ENCODE results near the gene SLC6A11. TPM values are rescaled to one million over a fixed set of nuclear protein-coding genes. Genes with fewer than 3 reads are reported as not detected.

The SLC6A11 gene
- polyA plus RNA-seq, 2 of the 4 experiments (the other 2 are of a cell fraction) = 0.03 TPM

DNA sequence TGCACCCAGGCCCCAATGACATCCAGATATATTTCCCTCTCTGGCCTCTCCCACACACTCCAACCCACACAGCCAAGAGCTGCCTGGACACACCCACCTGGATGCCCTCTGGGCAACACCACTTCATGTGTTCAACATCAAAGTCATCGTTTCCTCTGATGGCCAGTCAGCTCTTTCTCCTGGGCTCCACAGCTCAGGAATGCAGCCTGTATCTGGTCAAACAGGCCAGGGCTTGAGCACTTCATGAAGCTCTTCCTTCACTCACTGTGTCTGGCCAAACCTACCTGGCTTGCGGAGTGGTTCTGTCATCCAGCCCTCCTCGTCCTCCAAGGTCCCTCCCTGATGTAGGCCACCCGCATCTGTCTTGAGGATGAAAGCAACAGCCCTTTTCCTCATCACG is 35.8 kb upstream of the SLC6A11 start:
- CTCF ChIA-PET = interaction anchor here (1.0 to 3.5 kb wide), 3 partner anchors 10 to 280 kb away, joined by 3 to 18 read pairs (median 7); no protein-coding TSS in a partner anchor
- no peak for DNase-seq (ENCODE audit: low read depth in 1 of 2, low spot score in 1 of 2)
- no peak for FAIRE-seq
- Histone ChIP-seq H3K27ac (no peak overlapping the region), H3K9me3 (no peaks in the 10 kb centered on the region), H3K4me3 (no peak overlapping the region), H3K4me2 (no peak overlapping the region), H3K4me1 (no peaks in the 10 kb centered on the region)
- WGBS (ENCODE audit: missing lambda C conversion rate) = 35% methylated on average over 5 of the region's 5 CpGs
- TF ChIP-seq ZFP36 (IDR thresholded peaks at IDR 0.05; ENCODE audit: borderline replicate concordance, partially characterized antibody) (no peak), NPAS2 (CRISPR knock-in tag; IDR thresholded peaks at IDR 0.05; ENCODE audit: borderline replicate concordance) (no peak), ZC3H11A (IDR thresholded peaks at IDR 0.05) (no peak), GATA3 (IDR thresholded peaks at IDR 0.05; ENCODE audit: borderline replicate concordance) (no peak), FOSL2 (IDR thresholded peaks at IDR 0.05) (no peak), FOSL2 (CRISPR knock-in tag; IDR thresholded peaks at IDR 0.05) (no peak)
- POLR2A ChIA-PET = no interaction called here
- ATAC-seq = no peak

- H3K4me3 ChIP-seq = no peak overlapping the region
- WGBS (ENCODE audit: missing lambda C conversion rate) = 15% methylated on average over 7 of the region's 7 CpGs
- H3K9me3 ChIP-seq = no peaks in the 10 kb centered on the region
- no peak for TF ChIP-seq BHLHE40 (IDR thresholded peaks at IDR 0.05; ENCODE audit: low read depth, low read length)
- no peaks in the 10 kb centered on the region for H3K4me1 ChIP-seq
- ChIA-PET CTCF (interaction anchor here (1.0 to 3.5 kb wide), 2 partner anchors 22 to 279 kb away, joined by 3 to 18 read pairs; no protein-coding TSS in a partner anchor), POLR2A (no interaction called here)
- FAIRE-seq (no peak), DNase-seq (ENCODE audit: low read depth in 1 of 2, low spot score in 1 of 2) (no peak), ATAC-seq (no peak)
- no peak overlapping the region for H3K27ac ChIP-seq
- no peak overlapping the region for H3K4me2 ChIP-seq
Observed at GRCh38 chr3:10780922-10781321, 35.1 kb upstream of the SLC6A11 start.

- no peak for FAIRE-seq
- Histone ChIP-seq H3K27ac (no peak overlapping the region), H3K4me2 (no peak overlapping the region), H3K4me3 (no peak overlapping the region), H3K9me3 (no peaks in the 10 kb centered on the region), H3K4me1 (no peaks in the 10 kb centered on the region)
- TF ChIP-seq USF2 (IDR thresholded peaks at IDR 0.05) (no peak), MAFK (IDR thresholded peaks at IDR 0.05; ENCODE audit: partially characterized antibody) (no peak), MAX (IDR thresholded peaks at IDR 0.05) (no peak), ESRRA (IDR thresholded peaks at IDR 0.05; ENCODE audit: borderline replicate concordance, low read length) (no peak), KDM5A (IDR thresholded peaks at IDR 0.05) (no peak), HMGXB4 (CRISPR knock-in tag; IDR thresholded peaks at IDR 0.05; ENCODE audit: borderline replicate concordance) (no peak), CBX8 (IDR thresholded peaks at IDR 0.05) (no peak), PHF8 (IDR thresholded peaks at IDR 0.05; ENCODE audit: borderline replicate concordance, low read depth) (no peak), BCL3 (IDR thresholded peaks at IDR 0.05) (no peak), HOXA7 (CRISPR knock-in tag; IDR thresholded peaks at IDR 0.05) (no peak), ZNF302 (CRISPR knock-in tag; IDR thresholded peaks at IDR 0.05) (no peak), NR3C1 (IDR thresholded peaks at IDR 0.05) (no peak), RFX5 (IDR thresholded peaks at IDR 0.05) (no peak), RARB (CRISPR knock-in tag; IDR thresholded peaks at IDR 0.05) (no peak), POLR2AphosphoS2 (conservative IDR thresholded peaks at IDR 0.05; ENCODE audit: low read length) (no peak), MAZ (IDR thresholded peaks at IDR 0.05; ENCODE audit: borderline replicate concordance, low read depth, low read length) (no peak), CBX2 (IDR thresholded peaks at IDR 0.05; ENCODE audit: borderline replicate concordance, low read depth) (no peak)
- TF ChIP-seq, protein P1, sequence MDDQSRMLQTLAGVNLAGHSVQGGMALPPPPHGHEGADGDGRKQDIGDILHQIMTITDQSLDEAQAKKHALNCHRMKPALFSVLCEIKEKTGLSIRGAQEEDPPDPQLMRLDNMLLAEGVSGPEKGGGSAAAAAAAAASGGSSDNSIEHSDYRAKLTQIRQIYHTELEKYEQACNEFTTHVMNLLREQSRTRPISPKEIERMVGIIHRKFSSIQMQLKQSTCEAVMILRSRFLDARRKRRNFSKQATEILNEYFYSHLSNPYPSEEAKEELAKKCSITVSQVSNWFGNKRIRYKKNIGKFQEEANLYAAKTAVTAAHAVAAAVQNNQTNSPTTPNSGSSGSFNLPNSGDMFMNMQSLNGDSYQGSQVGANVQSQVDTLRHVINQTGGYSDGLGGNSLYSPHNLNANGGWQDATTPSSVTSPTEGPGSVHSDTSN (IDR thresholded peaks at IDR 0.05) = no peak
- TF ChIP-seq, protein P2, sequence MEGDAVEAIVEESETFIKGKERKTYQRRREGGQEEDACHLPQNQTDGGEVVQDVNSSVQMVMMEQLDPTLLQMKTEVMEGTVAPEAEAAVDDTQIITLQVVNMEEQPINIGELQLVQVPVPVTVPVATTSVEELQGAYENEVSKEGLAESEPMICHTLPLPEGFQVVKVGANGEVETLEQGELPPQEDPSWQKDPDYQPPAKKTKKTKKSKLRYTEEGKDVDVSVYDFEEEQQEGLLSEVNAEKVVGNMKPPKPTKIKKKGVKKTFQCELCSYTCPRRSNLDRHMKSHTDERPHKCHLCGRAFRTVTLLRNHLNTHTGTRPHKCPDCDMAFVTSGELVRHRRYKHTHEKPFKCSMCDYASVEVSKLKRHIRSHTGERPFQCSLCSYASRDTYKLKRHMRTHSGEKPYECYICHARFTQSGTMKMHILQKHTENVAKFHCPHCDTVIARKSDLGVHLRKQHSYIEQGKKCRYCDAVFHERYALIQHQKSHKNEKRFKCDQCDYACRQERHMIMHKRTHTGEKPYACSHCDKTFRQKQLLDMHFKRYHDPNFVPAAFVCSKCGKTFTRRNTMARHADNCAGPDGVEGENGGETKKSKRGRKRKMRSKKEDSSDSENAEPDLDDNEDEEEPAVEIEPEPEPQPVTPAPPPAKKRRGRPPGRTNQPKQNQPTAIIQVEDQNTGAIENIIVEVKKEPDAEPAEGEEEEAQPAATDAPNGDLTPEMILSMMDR (IDR thresholded peaks at IDR 0.05) = no peak
- no peak for ATAC-seq
- 14% methylated on average over 2 of the region's 2 CpGs for WGBS (ENCODE audit: missing lambda C conversion rate)
- no peak for DNase-seq (ENCODE audit: low read depth in 1 of 2, low spot score in 1 of 2)
- POLR2A ChIA-PET = no interaction called here
- CTCF ChIA-PET = interaction anchor here (3.5 kb wide), 1 partner anchor 23 kb away, joined by 18 read pairs; no protein-coding TSS in a partner anchor
Observed at GRCh38 chr3:10781981-10782380, 34.0 kb upstream of the SLC6A11 start.
